ENCODE measurements around the gene RAP1A. TPM values are rescaled to one million over a fixed set of nuclear protein-coding genes. Genes with fewer than 3 reads are reported as not detected.

The RAP1A gene
- polyA plus RNA-seq (2013, experiment 1 of 2) = 28.4 TPM
- 33.6 TPM for polyA plus RNA-seq (2013, experiment 2 of 2)

GRCh38 chr1:111619635-111620440 is at the start of gene RAP1A:
Gene RAP1A (plus strand): TSS chr1:111619789. CDS start chr1:111691361, 71,572 bp downstream.
- Histone ChIP-seq H3K4me1 (ENCODE audit: insufficient read depth, low read length) (peaks cover 16% of the 10 kb centered on the region), H3K4me3 (ENCODE audit: low read length) (peak within 1 kb of the TSS; percentile 87)
- under 1% methylated on average over 76 of the region's 79 CpGs for WGBS

DNA sequence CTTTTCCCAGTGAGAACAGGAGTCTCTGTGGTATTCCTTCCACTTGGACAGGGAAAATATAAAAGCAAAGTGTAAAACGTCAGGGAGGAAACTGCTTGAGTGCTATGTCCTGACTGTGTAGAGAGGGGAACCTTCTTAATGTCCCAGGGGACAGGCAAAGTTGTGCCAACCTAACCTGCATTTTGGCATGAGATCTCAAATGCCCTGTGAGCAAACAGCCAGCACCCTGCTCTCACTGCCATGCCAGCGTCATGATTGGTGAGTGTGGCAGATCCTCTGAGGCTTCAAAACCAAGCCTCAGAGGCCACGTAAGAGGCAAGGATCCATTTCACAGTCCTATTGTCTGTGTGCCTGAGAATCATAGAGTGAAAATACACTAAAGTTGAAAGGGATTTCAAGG is 49.7 kb upstream of the RAP1A start:
- Histone ChIP-seq H3K9me3 (ENCODE audit: insufficient read depth, low read depth, low read length) (no peaks in the 10 kb centered on the region), H3K27ac (ENCODE audit: low read depth, low read length) (no peak overlapping the region), H3K27me3 (ENCODE audit: insufficient read depth, low read length) (no peaks in the 10 kb centered on the region), H3K4me3 (ENCODE audit: low read length) (no peak overlapping the region), H3K4me1 (ENCODE audit: insufficient read depth, low read length) (peaks cover 20% of the 10 kb centered on the region; the same call in 1 of the 2 replicates), H3K9ac (ENCODE audit: low read depth, low read length) (no peak overlapping the region), H3K36me3 (ENCODE audit: insufficient read depth, low read length) (no peaks in the 10 kb centered on the region)
- 93% methylated on average over 3 of the region's 3 CpGs for WGBS

More at GRCh38 chr1:111619635-111620440, at the start of gene RAP1A:
- H3K27me3 ChIP-seq (ENCODE audit: insufficient read depth, low read length) = no peaks in the 10 kb centered on the region
- H3K9me3 ChIP-seq (ENCODE audit: insufficient read depth, low read depth, low read length) = no peaks in the 10 kb centered on the region
- peak within 1 kb of the TSS; percentile 66 for H3K9ac ChIP-seq (ENCODE audit: low read depth, low read length)
- H3K27ac ChIP-seq (ENCODE audit: low read depth, low read length) = peak within 1 kb of the TSS; percentile 43; the same call in 1 of the 2 replicates
- H3K36me3 ChIP-seq (ENCODE audit: insufficient read depth, low read length) = no peaks in the 10 kb centered on the region

DNA sequence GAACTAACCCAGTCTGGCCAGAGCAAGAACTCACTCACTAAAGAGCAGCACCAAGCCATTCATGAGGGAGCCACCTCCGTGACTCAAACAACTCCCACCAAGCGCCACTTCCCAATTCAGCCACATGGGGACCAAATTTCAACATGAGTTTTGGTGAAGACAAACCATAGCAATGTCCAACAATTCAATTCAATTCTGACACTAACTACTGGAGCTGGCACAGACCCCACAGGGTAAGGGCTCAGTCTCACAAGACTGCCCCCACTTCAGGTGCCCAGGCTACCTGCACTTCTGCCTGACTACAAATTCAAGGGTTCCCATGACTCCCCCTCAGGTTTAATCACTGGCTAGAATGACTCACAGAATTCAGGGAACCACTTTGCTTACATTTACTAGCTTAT is 48.8 kb upstream of the RAP1A start:
- Histone ChIP-seq H3K4me1 (ENCODE audit: insufficient read depth, low read length) (peaks cover 20% of the 10 kb centered on the region; the same call in 1 of the 2 replicates), H3K27me3 (ENCODE audit: insufficient read depth, low read length) (no peaks in the 10 kb centered on the region), H3K27ac (ENCODE audit: low read depth, low read length) (no peak overlapping the region), H3K9ac (ENCODE audit: low read depth, low read length) (no peak overlapping the region), H3K4me3 (ENCODE audit: low read length) (no peak overlapping the region), H3K36me3 (ENCODE audit: insufficient read depth, low read length) (no peaks in the 10 kb centered on the region), H3K9me3 (ENCODE audit: insufficient read depth, low read depth, low read length) (no peaks in the 10 kb centered on the region)
- whole genome bisulfite sequencing = 73% methylated on average over 2 of the region's 2 CpGs

DNA sequence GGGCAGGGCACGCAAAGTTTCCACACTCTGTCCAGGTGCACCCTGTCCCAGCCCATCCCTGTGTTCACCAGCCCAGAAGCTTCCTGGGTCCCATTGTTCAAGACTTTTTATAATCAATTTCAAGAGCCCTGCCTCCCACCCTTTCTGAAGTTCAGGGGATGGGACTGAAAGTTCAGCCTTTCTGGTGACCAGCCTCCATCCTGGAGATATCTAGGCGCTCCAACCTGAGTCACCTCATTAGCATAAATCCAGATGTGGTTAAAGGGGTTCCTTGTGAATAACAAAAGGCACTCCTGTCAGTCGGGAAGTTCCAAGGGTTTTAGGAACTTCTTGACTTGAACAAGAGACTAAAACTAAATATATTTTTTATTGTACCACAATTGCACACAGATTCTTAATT is 48.4 kb upstream of the RAP1A start:
- Histone ChIP-seq H3K36me3 (ENCODE audit: insufficient read depth, low read length) (no peaks in the 10 kb centered on the region), H3K4me3 (ENCODE audit: low read length) (no peak overlapping the region), H3K27me3 (ENCODE audit: insufficient read depth, low read length) (no peaks in the 10 kb centered on the region), H3K27ac (ENCODE audit: low read depth, low read length) (no peak overlapping the region), H3K4me1 (ENCODE audit: insufficient read depth, low read length) (peaks cover 20% of the 10 kb centered on the region; the same call in 1 of the 2 replicates), H3K9ac (ENCODE audit: low read depth, low read length) (no peak overlapping the region), H3K9me3 (ENCODE audit: insufficient read depth, low read depth, low read length) (no peaks in the 10 kb centered on the region)
- 84% methylated on average over 2 of the region's 3 CpGs for WGBS

DNA sequence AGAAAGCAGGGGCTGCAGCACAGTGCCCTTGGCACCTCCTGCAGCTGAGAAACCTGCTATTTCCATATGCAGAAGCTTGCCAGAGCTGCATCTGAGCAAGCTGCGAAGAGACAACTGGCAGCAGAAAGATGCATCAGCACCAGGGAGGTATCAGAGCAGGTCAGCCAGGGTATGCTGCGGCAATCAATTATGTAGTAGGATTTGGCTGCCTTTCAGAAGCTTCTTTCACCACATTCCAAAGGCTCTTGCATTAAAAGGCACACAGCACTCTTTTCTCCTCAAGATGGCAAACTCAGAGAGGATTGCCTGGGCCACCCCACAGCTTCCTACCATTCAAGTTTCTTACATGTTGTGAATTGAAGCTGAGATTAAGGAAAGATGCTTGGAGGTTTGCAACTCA is 47.6 kb upstream of the RAP1A start:
- Histone ChIP-seq H3K27ac (ENCODE audit: low read depth, low read length) (no peak overlapping the region), H3K9ac (ENCODE audit: low read depth, low read length) (no peak overlapping the region), H3K4me1 (ENCODE audit: insufficient read depth, low read length) (peaks cover 20% of the 10 kb centered on the region; the same call in 1 of the 2 replicates), H3K9me3 (ENCODE audit: insufficient read depth, low read depth, low read length) (no peaks in the 10 kb centered on the region), H3K36me3 (ENCODE audit: insufficient read depth, low read length) (no peaks in the 10 kb centered on the region), H3K4me3 (ENCODE audit: low read length) (no peak overlapping the region), H3K27me3 (ENCODE audit: insufficient read depth, low read length) (no peaks in the 10 kb centered on the region)
- WGBS = 64% methylated on average over 2 of the region's 2 CpGs

- Histone ChIP-seq H3K9me3 (ENCODE audit: insufficient read depth, low read depth, low read length) (no peaks in the 10 kb centered on the region), H3K4me1 (ENCODE audit: insufficient read depth, low read length) (peaks cover 9% of the 10 kb centered on the region; the same call in 1 of the 2 replicates), H3K27ac (ENCODE audit: low read depth, low read length) (no peak overlapping the region), H3K4me3 (ENCODE audit: low read length) (no peak overlapping the region), H3K36me3 (ENCODE audit: insufficient read depth, low read length) (no peaks in the 10 kb centered on the region), H3K9ac (ENCODE audit: low read depth, low read length) (no peak overlapping the region), H3K27me3 (ENCODE audit: insufficient read depth, low read length) (no peaks in the 10 kb centered on the region)
- WGBS = 90% methylated on average over 7 of the region's 7 CpGs
These were observed 43.0 kb upstream of the RAP1A start for GRCh38 chr1:111576547-111576946.

DNA sequence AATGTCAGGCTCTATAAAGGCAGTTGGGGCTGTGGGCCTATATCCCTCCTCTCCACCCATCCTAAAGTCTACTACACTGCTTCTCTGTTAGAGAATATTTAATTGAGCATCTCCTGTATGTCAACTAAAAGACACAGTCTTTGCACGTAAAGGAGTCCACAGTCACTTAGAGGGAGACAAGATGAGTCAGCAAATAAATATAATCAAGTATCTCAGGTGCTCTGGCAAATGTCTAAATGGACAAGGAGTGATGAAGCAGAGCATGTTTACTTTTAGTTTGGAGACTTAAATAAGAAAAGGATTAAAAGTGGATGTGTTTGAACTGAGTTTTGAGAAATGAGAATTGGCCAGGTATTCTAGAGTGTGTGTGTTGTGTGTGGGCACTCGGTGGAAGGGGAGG is 41.8 kb upstream of the RAP1A start:
- no peaks in the 10 kb centered on the region for H3K9me3 ChIP-seq (ENCODE audit: insufficient read depth, low read depth, low read length)
- H3K9ac ChIP-seq (ENCODE audit: low read depth, low read length) = no peak overlapping the region
- H3K4me3 ChIP-seq (ENCODE audit: low read length) = no peak overlapping the region
- H3K36me3 ChIP-seq (ENCODE audit: insufficient read depth, low read length) = no peaks in the 10 kb centered on the region
- H3K4me1 ChIP-seq (ENCODE audit: insufficient read depth, low read length) = no peaks in the 10 kb centered on the region
- H3K27me3 ChIP-seq (ENCODE audit: insufficient read depth, low read length) = no peaks in the 10 kb centered on the region
- over 99% methylated on average over 2 of the region's 2 CpGs for WGBS
- H3K27ac ChIP-seq (ENCODE audit: low read depth, low read length) = no peak overlapping the region

DNA sequence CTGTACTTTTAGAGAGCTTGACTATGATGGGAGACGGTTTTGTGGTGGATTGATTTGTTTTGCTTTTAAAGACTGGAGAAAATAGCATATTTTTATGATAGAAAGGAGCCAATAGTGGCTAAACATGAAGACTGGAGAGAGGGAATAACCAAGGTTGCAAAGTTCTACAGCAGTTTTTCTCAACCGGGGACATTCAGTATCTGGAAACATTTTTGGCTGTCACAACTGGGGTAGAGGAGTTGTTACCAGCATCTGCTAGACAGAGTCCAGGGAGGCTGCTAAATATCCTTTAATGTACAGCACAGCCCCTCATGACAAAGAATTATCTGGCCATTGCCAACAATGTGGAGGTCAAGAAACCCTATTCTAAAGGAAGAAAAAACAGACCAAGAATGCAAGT is 38.4 kb upstream of the RAP1A start:
- 93% methylated on average over 2 of the region's 2 CpGs for WGBS
- Histone ChIP-seq H3K27me3 (ENCODE audit: insufficient read depth, low read length) (no peaks in the 10 kb centered on the region), H3K9ac (ENCODE audit: low read depth, low read length) (no peak overlapping the region), H3K9me3 (ENCODE audit: insufficient read depth, low read depth, low read length) (no peaks in the 10 kb centered on the region), H3K27ac (ENCODE audit: low read depth, low read length) (no peak overlapping the region), H3K4me1 (ENCODE audit: insufficient read depth, low read length) (no peaks in the 10 kb centered on the region), H3K36me3 (ENCODE audit: insufficient read depth, low read length) (no peaks in the 10 kb centered on the region), H3K4me3 (ENCODE audit: low read length) (no peak overlapping the region)

DNA sequence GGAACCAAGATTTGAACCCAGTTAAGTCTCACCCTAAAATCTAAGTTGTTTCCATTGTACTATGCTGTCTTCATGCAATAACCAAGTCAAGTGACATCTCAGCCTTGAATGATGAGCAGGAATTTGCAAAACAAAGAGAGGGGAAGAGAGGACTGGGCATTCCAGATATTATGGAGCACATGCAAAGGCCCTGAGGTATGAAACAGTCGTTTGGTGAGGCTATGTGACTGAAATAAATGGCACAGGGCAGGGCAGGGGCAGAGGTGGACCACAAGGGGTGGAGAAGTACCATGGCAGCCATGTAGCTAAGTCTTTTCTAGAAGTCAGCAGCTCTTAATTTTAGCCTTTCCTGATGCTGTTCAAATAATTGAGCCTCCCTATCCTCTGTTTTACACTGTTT is 37.6 kb upstream of the RAP1A start:
- Histone ChIP-seq H3K4me1 (ENCODE audit: insufficient read depth, low read length) (no peaks in the 10 kb centered on the region), H3K36me3 (ENCODE audit: insufficient read depth, low read length) (no peaks in the 10 kb centered on the region), H3K9me3 (ENCODE audit: insufficient read depth, low read depth, low read length) (no peaks in the 10 kb centered on the region), H3K27ac (ENCODE audit: low read depth, low read length) (no peak overlapping the region), H3K4me3 (ENCODE audit: low read length) (no peak overlapping the region), H3K9ac (ENCODE audit: low read depth, low read length) (no peak overlapping the region), H3K27me3 (ENCODE audit: insufficient read depth, low read length) (no peaks in the 10 kb centered on the region)
- WGBS = 86% methylated on average over 1 of the region's 1 CpG

DNA sequence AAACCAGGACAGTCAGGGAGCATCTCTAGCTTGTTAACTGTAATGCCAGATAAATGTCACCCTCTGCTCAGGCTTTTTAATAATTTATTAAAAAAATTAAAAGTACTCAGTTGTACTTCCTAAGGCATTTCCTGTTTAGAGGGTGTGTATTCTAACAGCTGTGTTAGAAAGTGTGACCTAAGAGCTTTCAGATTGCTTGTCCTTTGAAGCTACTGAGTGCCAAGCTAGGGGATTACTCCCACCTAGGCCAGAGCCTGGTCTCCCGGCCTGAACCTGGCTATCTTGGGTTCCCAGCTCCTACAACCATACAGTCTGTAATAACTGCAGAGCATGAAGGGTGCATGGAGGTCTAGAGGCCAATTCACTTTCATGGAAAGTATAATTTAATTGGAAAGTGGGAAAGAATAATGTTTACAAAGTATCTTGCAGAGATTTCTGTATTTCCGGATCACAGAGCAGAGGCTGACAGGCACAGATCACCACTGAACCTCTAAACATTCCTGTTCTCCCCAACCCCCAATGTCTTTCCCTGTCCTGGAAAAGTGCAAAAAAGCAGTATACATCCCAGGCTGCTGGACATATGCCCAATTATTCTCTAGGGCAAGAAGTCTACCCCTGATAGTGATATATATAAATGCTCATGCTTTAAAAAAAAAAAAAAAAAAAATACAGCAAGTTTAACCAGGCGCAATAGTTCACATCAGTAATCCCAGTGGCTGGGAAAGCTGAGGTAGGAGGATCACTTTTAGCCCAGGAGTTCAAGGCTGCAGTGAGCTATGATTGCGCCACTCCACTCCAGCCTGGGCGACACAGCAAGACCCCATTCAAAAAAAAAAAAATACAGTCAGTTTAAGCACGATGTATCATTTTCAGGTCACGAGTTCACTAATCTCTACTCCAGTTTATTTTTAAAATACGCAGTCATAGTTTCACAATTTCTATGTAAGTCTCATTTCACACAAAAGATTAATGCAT is 36.7 kb upstream of the RAP1A start:
- Histone ChIP-seq H3K27me3 (ENCODE audit: insufficient read depth, low read length) (no peaks in the 10 kb centered on the region), H3K9me3 (ENCODE audit: insufficient read depth, low read depth, low read length) (no peaks in the 10 kb centered on the region), H3K27ac (ENCODE audit: low read depth, low read length) (no peak overlapping the region), H3K9ac (ENCODE audit: low read depth, low read length) (no peak overlapping the region), H3K36me3 (ENCODE audit: insufficient read depth, low read length) (no peaks in the 10 kb centered on the region), H3K4me3 (ENCODE audit: low read length) (no peak overlapping the region), H3K4me1 (ENCODE audit: insufficient read depth, low read length) (no peaks in the 10 kb centered on the region)
- WGBS = 94% methylated on average over 8 of the region's 8 CpGs
